ENCODE measurements around the gene HMCN2. TPM values are rescaled to one million over a fixed set of nuclear protein-coding genes. Genes with fewer than 3 reads are reported as not detected.

The HMCN2 gene
- total RNA-seq, 1 experiment from 2014 or later: 8.6 TPM

- Histone ChIP-seq H3K27me3 (ENCODE audit: insufficient read depth, low read length) (no peaks in the 10 kb centered on the region), H2BK5ac (ENCODE audit: insufficient read length, low read length) (no peak overlapping the region), H3K79me2 (ENCODE audit: insufficient read depth, low read length) (no peaks in the 10 kb centered on the region), H3K27ac (ENCODE audit: insufficient read length, low read depth, low read length) (no peak overlapping the region), H3T11ph (ENCODE audit: low read length) (no peak overlapping the region), H4K5ac (ENCODE audit: insufficient read length, low read depth, low read length) (no peak overlapping the region), H4K8ac (replicated peaks; ENCODE audit: insufficient read length, low read depth, low read length) (no peak overlapping the region), H4K20me1 (ENCODE audit: control insufficient read depth, insufficient read depth, insufficient read length) (no peaks in the 10 kb centered on the region), H3K18ac (ENCODE audit: insufficient read length, low read depth, low read length) (no peak overlapping the region), H2AFZ (ENCODE audit: low read length) (no peak overlapping the region), H3K4me1 (ENCODE audit: insufficient read depth, low read length) (no peaks in the 10 kb centered on the region), H3K23ac (ENCODE audit: insufficient read length, low read depth, low read length) (no peak overlapping the region), H3K9ac (ENCODE audit: extremely low read depth, insufficient read length, low read length) (no peak overlapping the region), H3K9me3 (ENCODE audit: control insufficient read depth, low read depth, low read length) (peaks cover 13% of the 10 kb centered on the region), H2BK15ac (ENCODE audit: low read depth, low read length) (no peak overlapping the region), H4K91ac (ENCODE audit: insufficient read length, low read depth, low read length) (no peak overlapping the region), H2BK120ac (ENCODE audit: low read depth, low read length, poor library complexity, severe bottlenecking) (no peak overlapping the region), H2BK20ac (ENCODE audit: low read depth, low read length, poor library complexity, severe bottlenecking) (no peak overlapping the region), H3K4ac (ENCODE audit: low read depth, low read length) (no peak overlapping the region), H3K56ac (ENCODE audit: insufficient read length, low read depth, low read length) (no peak overlapping the region), H2AK5ac (ENCODE audit: insufficient read length, low read length) (no peak overlapping the region), H3K79me1 (ENCODE audit: insufficient read depth, low read depth, low read length, poor library complexity, severe bottlenecking) (no peaks in the 10 kb centered on the region), H3K23me2 (ENCODE audit: insufficient read length, low read depth, low read length, poor library complexity, severe bottlenecking) (no peaks in the 10 kb centered on the region), H3K14ac (ENCODE audit: insufficient read depth, low read length) (no peak overlapping the region), H3K4me2 (ENCODE audit: insufficient read depth, insufficient read length, low read length) (no peak overlapping the region), H2BK12ac (ENCODE audit: insufficient read length, low read depth, low read length) (no peak overlapping the region)
- H3K27me3 Mint-ChIP-seq (ENCODE audit: low read depth): no peaks in the 10 kb centered on the region
- peaks cover 3 to 6% of the 10 kb centered on the region in 2 experiments; a peak in 3 of 5 replicates for H3K9me3 Mint-ChIP-seq
- no peak overlapping the region for H3K4me3 Mint-ChIP-seq
- no peak overlapping the region for H3K27ac Mint-ChIP-seq
- peaks cover 28 to 36% (median 36%) of the 10 kb centered on the region in 3 experiments for H3K36me3 Mint-ChIP-seq (ENCODE audit: insufficient read depth in 1 of 3, low read depth in 3 of 3)
- H3K4me1 Mint-ChIP-seq: no peaks in the 10 kb centered on the region
- WGBS (ENCODE audit: extremely low coverage, insufficient read length, low lambda C conversion rate): no CpG with 5 or more reads among the region's 12 CpGs
- TF ChIP-seq CTCF (conservative IDR thresholded peaks at IDR 0.05): no peak
- no peak for DNase-seq
Measured at GRCh38 chr9:130226112-130226511, 39.4 kb upstream of the HMCN2 start.

Data from H9 (cell line).